ENCODE data around the gene PGBD1. TPM values are rescaled to one million over a fixed set of nuclear protein-coding genes. Genes with fewer than 3 reads are reported as not detected.

PGBD1 gene
- total and polyA plus RNA-seq, 2 of the 13 experiments (the other 11 are each of a cell fraction or from before 2014, with no cell fraction given): 3.6 to 6.9 TPM

GRCh38 chr6:28335564-28336283 is 54.4 kb downstream of the PGBD1 start, which contains the start of gene ZSCAN31 (continued):
- TF ChIP-seq ZNF710 (CRISPR knock-in tag; IDR thresholded peaks at IDR 0.05; ENCODE audit: borderline replicate concordance) (peak; percentile 60), CREBL2 (CRISPR knock-in tag; IDR thresholded peaks at IDR 0.05; ENCODE audit: borderline replicate concordance) (no peak), YEATS4 (CRISPR knock-in tag; IDR thresholded peaks at IDR 0.05; ENCODE audit: borderline replicate concordance) (peak; percentile 85), PHB2 (IDR thresholded peaks at IDR 0.05; ENCODE audit: partially characterized antibody) (no peak), ZNF790 (CRISPR knock-in tag; IDR thresholded peaks at IDR 0.05; ENCODE audit: borderline replicate concordance) (peak; percentile 16; the same call in 1 of the 2 replicates), ZNF318 (CRISPR knock-in tag; IDR thresholded peaks at IDR 0.05) (no peak), ZNF704 (CRISPR knock-in tag; IDR thresholded peaks at IDR 0.05; ENCODE audit: borderline replicate concordance) (peak; percentile 77; the same call in 1 of the 2 replicates), ZNF792 (CRISPR knock-in tag; IDR thresholded peaks at IDR 0.05) (peak; percentile 69), ATF7-NPFF (CRISPR knock-in tag; IDR thresholded peaks at IDR 0.05; ENCODE audit: low read depth) (0 out of 2 replicates have a peak, but pooled peaks have one; percentile 72), CCAR2 (optimal IDR thresholded peaks at IDR 0.05; ENCODE audit: low read depth, low read length) (no peak), CREB1 (IDR thresholded peaks at IDR 0.05) (peak; percentile 67), CREB1 (CRISPR knock-in tag; IDR thresholded peaks at IDR 0.05) (peak; percentile 78), ZNF766 (CRISPR knock-in tag; IDR thresholded peaks at IDR 0.05; ENCODE audit: borderline replicate concordance) (peak; percentile 87; the same call in 1 of the 2 replicates), MED13 (CRISPR knock-in tag; IDR thresholded peaks at IDR 0.05) (peak; percentile 79), HDAC1 (CRISPR knock-in tag; IDR thresholded peaks at IDR 0.05) (no peak; the same call in 1 of the 2 replicates), ZNF775 (CRISPR knock-in tag; IDR thresholded peaks at IDR 0.05; ENCODE audit: borderline replicate concordance) (no peak), POLR2A (IDR thresholded peaks at IDR 0.05; ENCODE audit: insufficient read depth in 1 of 2, low read depth in 2 of 2, low read length in 2 of 2) (peak; percentile 80 to 99), IRF2 (CRISPR knock-in tag; IDR thresholded peaks at IDR 0.05) (peak; percentile 67; the same call in 1 of the 2 replicates), SP5 (CRISPR knock-in tag; IDR thresholded peaks at IDR 0.05; ENCODE audit: borderline replicate concordance, low read depth) (peak; percentile 80; the same call in 1 of the 2 replicates)

Data from HepG2 (cell line).